Fibroblast of mammary gland (primary cell): ENCODE data around the gene ZNF669.

Experiments
- DNase-seq: peaks from one replicate; pipeline ENCODE4 v3.0.0-alpha.2; 2010; ENCODE audit warnings: low read depth
- H3K4me3 ChIP-seq: 2 replicates; pipeline ENCODE4 v1.5.1; 2011; ENCODE audit warnings: low read depth, mild to moderate bottlenecking, low read length, moderate library complexity; ENCODE audit not compliant: control insufficient read depth
- TF ChIP-seq, protein P1 (sequence below): conservative IDR thresholded peaks from 2 replicates; pipeline ENCODE4 v1.5.1; 2011; ENCODE audit warnings: low read depth, low read length, inconsistent platforms; ENCODE audit not compliant: control insufficient read depth, insufficient read depth

ZNF669 gene

DNA sequence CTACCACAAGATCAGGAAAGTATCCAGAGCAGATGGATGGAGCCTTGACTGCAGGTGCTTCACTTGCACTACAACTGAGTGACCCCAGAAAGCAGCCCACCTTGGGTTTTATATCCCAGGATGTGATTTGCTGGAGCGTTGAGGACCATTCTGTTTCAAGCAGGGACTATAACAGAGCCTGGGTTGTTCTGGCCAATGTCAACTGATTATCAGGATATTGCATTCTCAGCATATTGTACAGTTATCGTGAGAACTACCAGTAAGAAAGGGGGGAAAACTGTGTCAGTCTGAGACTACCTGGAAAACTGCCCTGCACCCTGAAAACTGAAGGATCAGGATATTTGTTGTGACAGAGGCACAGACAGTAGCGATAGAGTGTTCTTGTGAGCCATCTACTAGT lies 8.0 kb downstream of the ZNF669 start:
- no peak for DNase-seq
- TF ChIP-seq, protein P1, sequence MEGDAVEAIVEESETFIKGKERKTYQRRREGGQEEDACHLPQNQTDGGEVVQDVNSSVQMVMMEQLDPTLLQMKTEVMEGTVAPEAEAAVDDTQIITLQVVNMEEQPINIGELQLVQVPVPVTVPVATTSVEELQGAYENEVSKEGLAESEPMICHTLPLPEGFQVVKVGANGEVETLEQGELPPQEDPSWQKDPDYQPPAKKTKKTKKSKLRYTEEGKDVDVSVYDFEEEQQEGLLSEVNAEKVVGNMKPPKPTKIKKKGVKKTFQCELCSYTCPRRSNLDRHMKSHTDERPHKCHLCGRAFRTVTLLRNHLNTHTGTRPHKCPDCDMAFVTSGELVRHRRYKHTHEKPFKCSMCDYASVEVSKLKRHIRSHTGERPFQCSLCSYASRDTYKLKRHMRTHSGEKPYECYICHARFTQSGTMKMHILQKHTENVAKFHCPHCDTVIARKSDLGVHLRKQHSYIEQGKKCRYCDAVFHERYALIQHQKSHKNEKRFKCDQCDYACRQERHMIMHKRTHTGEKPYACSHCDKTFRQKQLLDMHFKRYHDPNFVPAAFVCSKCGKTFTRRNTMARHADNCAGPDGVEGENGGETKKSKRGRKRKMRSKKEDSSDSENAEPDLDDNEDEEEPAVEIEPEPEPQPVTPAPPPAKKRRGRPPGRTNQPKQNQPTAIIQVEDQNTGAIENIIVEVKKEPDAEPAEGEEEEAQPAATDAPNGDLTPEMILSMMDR: no peak

DNA sequence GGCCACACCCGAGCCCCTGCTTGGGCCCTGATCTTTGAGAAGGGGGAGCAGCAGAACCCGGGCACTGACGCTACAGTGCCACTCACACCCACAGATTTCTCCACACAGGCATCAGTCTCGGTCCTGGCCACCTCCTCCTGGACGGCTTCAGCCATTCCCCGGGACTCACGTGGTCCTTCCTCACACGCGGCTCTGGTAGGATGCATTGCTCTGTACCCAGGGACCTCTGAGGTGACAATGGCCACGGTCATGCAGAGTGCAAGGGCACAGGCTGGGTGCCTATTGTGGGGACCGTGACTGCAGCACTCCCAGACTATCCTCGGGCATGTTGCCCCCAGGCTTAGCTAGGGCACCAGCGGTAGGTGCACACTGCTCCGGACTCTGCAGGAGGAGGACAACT lies 13.7 kb downstream of the ZNF669 start:
- TF ChIP-seq, protein P1: no peak
- no peak overlapping the region for H3K4me3 ChIP-seq
- DNase-seq: no peak

More for the DNA sequence above, 8.0 kb downstream of the ZNF669 start:
- no peak overlapping the region for H3K4me3 ChIP-seq

DNA sequence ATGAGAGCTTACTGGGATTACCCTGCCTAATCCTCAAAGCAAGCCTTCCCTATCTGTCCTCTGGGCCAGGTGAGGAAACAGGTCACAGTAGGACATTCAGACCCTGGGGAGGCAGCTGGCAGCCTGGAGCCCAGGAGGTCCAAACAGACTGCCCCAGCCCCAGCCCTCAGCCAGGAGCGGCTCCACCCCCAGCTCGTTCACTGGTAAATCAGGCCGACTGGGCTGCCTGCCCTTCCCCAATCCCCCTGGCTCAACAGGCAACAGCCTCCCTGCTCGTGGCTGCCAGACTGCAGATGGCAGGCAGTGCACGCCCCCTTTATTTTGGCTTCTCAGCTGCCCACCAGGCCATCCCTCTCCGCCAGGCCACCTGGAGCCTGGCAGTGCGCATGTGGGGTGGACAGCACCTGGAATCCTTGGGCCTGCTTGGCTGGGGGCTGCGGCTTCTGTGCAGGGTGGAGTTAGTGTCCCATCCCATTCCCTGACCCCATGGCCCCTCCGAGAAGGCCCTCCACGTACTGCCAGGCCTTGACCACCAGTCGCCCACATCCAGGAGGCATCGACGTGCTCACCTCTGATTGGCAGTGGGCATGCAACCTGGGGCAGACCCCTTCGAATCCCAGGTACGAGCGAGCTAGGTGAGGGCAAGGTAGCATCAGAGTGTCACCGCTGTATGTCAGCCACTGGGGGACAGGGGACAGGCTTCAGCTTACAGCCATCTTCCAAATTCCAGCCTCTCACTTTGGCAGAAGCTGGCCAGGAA lies 14.4 kb downstream of the ZNF669 start:
- TF ChIP-seq, protein P1: no peak
- no peak overlapping the region for H3K4me3 ChIP-seq
- DNase-seq: no peak

DNA sequence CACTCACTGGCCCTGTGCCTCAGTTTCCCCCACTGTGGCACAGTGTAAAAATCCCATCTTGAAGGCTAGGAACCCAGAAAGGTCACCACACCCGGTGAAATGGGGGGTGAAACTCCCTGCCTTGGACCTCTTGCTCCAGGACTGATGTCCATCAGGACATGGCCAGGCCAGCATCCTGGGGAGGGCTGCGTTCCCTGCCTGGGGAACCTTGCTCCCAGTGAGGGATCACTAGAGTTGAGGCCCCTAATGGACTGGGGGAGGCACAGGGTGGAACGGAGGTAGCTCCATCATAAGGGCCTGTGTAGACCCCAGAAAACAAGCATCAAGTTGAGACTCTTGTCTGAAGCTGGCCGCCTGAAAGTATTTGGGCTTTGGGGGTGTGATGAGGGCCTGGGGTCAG lies 15.2 kb downstream of the ZNF669 start:
- no peak overlapping the region for H3K4me3 ChIP-seq
- TF ChIP-seq, protein P1: no peak
- no peak for DNase-seq

DNA sequence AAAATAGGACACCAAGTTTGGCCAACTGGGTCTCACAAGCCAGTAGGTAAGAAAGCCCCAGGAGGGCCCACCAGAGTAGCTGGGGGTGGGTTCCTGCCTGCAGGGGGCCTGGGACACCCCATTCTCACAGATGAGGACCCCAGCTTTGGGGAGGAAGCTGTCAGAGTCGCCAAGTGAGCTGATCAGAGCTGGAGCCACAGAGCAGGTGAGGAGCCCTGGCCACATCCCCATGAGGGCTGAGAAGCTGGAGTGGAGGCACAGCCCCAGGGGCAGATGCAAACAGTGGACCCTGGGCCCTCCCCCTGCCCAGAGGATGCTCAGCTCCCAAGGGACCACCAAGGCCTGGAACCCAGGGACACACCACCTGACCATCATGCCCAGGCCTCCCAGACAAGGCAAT lies 16.9 kb downstream of the ZNF669 start:
- no peak overlapping the region for H3K4me3 ChIP-seq
- DNase-seq: no peak
- TF ChIP-seq, protein P1: no peak

DNA sequence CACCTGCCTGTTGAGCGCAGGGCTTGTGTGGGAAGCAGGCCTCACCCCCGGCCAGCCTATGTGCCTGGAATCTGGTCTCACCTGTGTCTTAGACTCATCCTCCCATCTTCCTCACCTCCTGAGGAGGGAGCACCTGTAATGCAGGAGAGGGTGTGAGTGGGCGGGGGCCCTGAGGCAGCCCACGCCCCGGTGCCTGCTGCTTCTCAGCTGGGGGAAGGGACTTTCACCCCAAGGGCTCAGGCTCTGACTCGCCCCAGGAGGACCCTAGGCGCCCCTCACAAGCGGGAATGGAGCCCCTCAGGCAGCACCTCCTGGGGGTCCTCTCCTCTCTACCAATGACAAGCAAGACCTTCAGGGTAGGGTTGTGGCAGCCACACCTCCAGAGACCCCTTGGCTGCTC lies 18.8 kb downstream of the ZNF669 start:
- no peak for DNase-seq
- no peak overlapping the region for H3K4me3 ChIP-seq
- TF ChIP-seq, protein P1: no peak

DNA sequence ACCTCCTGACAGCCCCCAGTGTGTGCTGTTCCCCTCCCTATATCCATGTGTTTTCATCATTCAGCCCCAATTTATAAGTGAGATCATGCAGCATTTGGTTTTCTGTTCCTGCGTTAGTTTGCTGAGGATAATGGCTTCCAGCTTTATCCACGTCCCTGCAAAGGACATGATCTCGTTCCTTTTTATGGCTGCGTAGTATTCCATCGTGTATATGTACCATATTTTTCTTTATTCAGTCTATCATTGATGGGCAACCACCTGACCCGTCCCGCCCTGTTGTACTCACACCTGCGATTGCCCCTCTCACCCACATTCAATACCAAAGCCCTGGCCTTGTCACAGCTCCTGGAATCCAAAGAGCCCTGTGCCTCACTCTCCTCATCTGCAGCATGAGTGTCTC lies 19.4 kb downstream of the ZNF669 start:
- H3K4me3 ChIP-seq: no peak overlapping the region
- TF ChIP-seq, protein P1: no peak
- no peak for DNase-seq
